ENCODE measurements around the gene TMEM25.

The TMEM25 gene

DNA sequence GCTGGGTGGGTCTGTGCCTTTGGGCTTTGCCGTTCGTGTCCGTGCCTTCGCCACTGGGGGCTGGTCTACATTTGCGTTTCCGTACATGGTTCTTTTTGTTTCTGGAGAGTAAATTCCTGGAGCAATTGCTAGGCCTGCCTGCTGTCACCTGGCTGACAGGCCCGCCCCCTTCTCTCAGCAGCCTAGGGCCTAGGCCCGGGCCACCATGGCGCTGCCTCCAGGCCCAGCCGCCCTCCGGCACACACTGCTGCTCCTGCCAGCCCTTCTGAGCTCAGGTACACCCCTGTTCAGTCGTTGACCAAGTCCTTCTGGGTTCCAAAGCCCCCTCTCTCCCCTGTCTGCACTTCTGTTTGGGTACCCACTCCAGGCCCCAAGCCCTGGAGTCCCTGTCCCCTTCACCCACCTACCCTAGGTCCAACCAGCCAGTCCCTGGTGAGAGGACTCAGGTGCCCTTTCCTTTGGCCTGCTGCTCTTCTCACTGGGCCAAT lies 649 bp downstream of the TMEM25 start:
- no peak for TF ChIP-seq ZBTB7A (IDR thresholded peaks at IDR 0.05; ENCODE audit: low read depth)
- no peak for TF ChIP-seq CREB1 (IDR thresholded peaks at IDR 0.05; ENCODE audit: low read depth)
- TF ChIP-seq TCF12 (IDR thresholded peaks at IDR 0.05; ENCODE audit: low read depth), result no peak
- TF ChIP-seq, protein P1, sequence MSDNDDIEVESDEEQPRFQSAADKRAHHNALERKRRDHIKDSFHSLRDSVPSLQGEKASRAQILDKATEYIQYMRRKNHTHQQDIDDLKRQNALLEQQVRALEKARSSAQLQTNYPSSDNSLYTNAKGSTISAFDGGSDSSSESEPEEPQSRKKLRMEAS (IDR thresholded peaks at IDR 0.05), result no peak
- no peak for TF ChIP-seq CEBPB (IDR thresholded peaks at IDR 0.05)
- no peak for TF ChIP-seq YY1 (IDR thresholded peaks at IDR 0.05; ENCODE audit: low read depth)
- TF ChIP-seq TEAD4 (IDR thresholded peaks at IDR 0.05), result no peak
- TF ChIP-seq, protein P2, sequence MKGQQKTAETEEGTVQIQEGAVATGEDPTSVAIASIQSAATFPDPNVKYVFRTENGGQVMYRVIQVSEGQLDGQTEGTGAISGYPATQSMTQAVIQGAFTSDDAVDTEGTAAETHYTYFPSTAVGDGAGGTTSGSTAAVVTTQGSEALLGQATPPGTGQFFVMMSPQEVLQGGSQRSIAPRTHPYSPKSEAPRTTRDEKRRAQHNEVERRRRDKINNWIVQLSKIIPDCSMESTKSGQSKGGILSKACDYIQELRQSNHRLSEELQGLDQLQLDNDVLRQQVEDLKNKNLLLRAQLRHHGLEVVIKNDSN (IDR thresholded peaks at IDR 0.05), result no peak

DNA sequence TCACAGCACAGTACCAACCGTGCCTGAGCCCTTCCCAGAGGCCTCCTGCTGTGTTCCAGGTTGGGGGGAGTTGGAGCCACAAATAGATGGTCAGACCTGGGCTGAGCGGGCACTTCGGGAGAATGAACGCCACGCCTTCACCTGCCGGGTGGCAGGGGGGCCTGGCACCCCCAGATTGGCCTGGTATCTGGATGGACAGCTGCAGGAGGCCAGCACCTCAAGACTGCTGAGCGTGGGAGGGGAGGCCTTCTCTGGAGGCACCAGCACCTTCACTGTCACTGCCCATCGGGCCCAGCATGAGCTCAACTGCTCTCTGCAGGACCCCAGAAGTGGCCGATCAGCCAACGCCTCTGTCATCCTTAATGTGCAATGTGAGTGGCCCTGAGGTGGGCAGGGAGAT lies 1.1 kb downstream of the TMEM25 start:
- TF ChIP-seq, protein P3, sequence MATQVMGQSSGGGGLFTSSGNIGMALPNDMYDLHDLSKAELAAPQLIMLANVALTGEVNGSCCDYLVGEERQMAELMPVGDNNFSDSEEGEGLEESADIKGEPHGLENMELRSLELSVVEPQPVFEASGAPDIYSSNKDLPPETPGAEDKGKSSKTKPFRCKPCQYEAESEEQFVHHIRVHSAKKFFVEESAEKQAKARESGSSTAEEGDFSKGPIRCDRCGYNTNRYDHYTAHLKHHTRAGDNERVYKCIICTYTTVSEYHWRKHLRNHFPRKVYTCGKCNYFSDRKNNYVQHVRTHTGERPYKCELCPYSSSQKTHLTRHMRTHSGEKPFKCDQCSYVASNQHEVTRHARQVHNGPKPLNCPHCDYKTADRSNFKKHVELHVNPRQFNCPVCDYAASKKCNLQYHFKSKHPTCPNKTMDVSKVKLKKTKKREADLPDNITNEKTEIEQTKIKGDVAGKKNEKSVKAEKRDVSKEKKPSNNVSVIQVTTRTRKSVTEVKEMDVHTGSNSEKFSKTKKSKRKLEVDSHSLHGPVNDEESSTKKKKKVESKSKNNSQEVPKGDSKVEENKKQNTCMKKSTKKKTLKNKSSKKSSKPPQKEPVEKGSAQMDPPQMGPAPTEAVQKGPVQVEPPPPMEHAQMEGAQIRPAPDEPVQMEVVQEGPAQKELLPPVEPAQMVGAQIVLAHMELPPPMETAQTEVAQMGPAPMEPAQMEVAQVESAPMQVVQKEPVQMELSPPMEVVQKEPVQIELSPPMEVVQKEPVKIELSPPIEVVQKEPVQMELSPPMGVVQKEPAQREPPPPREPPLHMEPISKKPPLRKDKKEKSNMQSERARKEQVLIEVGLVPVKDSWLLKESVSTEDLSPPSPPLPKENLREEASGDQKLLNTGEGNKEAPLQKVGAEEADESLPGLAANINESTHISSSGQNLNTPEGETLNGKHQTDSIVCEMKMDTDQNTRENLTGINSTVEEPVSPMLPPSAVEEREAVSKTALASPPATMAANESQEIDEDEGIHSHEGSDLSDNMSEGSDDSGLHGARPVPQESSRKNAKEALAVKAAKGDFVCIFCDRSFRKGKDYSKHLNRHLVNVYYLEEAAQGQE (IDR thresholded peaks at IDR 0.05; ENCODE audit: low read depth), result no peak
- TF ChIP-seq NFIC (IDR thresholded peaks at IDR 0.05) (no peak), FOXM1 (IDR thresholded peaks at IDR 0.05; ENCODE audit: borderline replicate concordance, low read depth) (no peak), CEBPB (IDR thresholded peaks at IDR 0.05) (no peak), TEAD4 (IDR thresholded peaks at IDR 0.05) (no peak), CREB1 (IDR thresholded peaks at IDR 0.05; ENCODE audit: low read depth) (no peak), ZBTB7A (IDR thresholded peaks at IDR 0.05; ENCODE audit: low read depth) (no peak), RAD21 (IDR thresholded peaks at IDR 0.05; ENCODE audit: low read depth) (no peak), TCF12 (IDR thresholded peaks at IDR 0.05; ENCODE audit: low read depth) (no peak), TAF1 (IDR thresholded peaks at IDR 0.05; ENCODE audit: low read depth) (no peak), EGR1 (IDR thresholded peaks at IDR 0.05) (no peak), YY1 (IDR thresholded peaks at IDR 0.05; ENCODE audit: low read depth) (no peak)
- TF ChIP-seq, protein P1 (IDR thresholded peaks at IDR 0.05), result no peak
- TF ChIP-seq, protein P2 (IDR thresholded peaks at IDR 0.05), result no peak

DNA sequence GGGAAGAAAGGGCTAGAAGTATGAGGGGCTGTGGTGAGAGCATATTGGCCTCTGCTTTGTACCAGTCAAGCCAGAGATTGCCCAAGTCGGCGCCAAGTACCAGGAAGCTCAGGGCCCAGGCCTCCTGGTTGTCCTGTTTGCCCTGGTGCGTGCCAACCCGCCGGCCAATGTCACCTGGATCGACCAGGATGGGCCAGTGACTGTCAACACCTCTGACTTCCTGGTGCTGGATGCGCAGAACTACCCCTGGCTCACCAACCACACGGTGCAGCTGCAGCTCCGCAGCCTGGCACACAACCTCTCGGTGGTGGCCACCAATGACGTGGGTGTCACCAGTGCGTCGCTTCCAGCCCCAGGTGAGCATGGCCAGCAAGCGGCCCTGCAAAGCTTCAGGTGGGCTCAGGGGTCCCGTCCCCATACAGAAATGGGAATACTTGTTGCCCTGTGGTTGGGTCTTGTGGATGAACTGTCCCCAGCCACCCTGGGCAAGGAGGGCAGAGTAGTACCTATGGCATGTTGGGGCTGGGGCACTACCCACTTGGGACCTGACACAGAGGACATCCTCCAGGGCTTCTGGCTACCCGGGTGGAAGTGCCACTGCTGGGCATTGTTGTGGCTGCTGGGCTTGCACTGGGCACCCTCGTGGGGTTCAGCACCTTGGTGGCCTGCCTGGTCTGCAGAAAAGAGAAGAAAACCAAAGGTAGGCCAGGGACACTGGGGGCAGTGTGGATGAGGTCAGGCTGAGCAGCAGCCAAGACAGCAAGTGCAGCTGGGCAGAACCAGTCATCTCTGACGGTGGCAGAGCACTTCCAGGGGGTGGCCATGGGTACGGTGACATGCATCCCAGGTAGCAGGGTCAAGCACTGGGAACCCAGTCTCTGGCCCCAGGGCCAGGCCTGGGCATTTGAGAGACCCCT lies 2.1 kb downstream of the TMEM25 start:
- TF ChIP-seq TCF12 (IDR thresholded peaks at IDR 0.05; ENCODE audit: low read depth) (no peak), CEBPB (IDR thresholded peaks at IDR 0.05) (no peak), ZBTB7A (IDR thresholded peaks at IDR 0.05; ENCODE audit: low read depth) (no peak), YY1 (IDR thresholded peaks at IDR 0.05; ENCODE audit: low read depth) (no peak), NFIC (IDR thresholded peaks at IDR 0.05) (no peak)

DNA sequence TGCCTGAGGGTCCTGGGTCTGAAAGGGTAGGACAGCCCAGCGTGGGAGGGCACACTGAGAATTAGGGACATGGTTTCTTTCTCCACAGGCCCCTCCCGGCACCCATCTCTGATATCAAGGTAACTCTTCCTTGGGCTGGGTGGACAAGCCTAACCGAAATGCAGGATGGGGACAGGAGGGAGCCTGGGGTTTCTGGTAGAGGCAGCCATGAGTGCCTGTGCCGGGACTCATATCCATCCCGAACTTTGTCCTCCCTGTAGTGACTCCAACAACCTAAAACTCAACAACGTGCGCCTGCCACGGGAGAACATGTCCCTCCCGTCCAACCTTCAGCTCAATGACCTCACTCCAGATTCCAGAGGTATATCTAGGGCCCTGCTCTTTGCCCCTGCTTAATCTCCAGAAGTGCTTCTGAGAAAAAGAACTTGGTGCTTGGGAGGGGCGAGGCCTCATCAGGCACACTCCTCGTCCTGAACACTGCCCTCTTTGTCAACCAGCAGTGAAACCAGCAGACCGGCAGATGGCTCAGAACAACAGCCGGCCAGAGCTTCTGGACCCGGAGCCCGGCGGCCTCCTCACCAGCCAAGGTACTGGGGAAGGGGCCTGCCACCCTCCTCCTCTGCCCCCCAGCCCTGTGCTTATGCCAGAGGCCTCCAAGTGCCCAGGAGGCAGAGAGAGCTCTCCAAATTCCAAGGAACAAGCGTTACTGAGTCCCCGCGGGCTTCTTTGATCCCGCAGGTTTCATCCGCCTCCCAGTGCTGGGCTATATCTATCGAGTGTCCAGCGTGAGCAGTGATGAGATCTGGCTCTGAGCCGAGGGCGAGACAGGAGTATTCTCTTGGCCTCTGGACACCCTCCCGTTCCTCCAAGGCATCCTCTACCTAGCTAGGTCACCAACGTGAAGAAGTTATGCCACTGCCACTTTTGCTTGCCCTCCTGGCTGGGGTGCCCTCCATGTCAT lies 3.1 kb downstream of the TMEM25 start:
- TF ChIP-seq EP300 (IDR thresholded peaks at IDR 0.05; ENCODE audit: borderline replicate concordance), result no peak
- no peak for TF ChIP-seq EGR1 (IDR thresholded peaks at IDR 0.05)
- TF ChIP-seq, protein P1 (IDR thresholded peaks at IDR 0.05), result no peak
- no peak for TF ChIP-seq TEAD4 (IDR thresholded peaks at IDR 0.05)
- no peak for TF ChIP-seq ZBTB7A (IDR thresholded peaks at IDR 0.05; ENCODE audit: low read depth)
- TF ChIP-seq, protein P2 (IDR thresholded peaks at IDR 0.05), result no peak
- TF ChIP-seq YY1 (IDR thresholded peaks at IDR 0.05; ENCODE audit: low read depth), result no peak
- no peak for TF ChIP-seq TAF1 (IDR thresholded peaks at IDR 0.05; ENCODE audit: low read depth)
- TF ChIP-seq NFIC (IDR thresholded peaks at IDR 0.05), result no peak
- no peak for TF ChIP-seq RAD21 (IDR thresholded peaks at IDR 0.05; ENCODE audit: low read depth)
- TF ChIP-seq FOXM1 (IDR thresholded peaks at IDR 0.05; ENCODE audit: borderline replicate concordance, low read depth), result no peak
- no peak for TF ChIP-seq CREB1 (IDR thresholded peaks at IDR 0.05; ENCODE audit: low read depth)
- no peak for TF ChIP-seq TCF12 (IDR thresholded peaks at IDR 0.05; ENCODE audit: low read depth)
- TF ChIP-seq CEBPB (IDR thresholded peaks at IDR 0.05), result no peak
- TF ChIP-seq, protein P3 (IDR thresholded peaks at IDR 0.05; ENCODE audit: low read depth), result no peak
